ENCODE measurements around the gene CYP2F1. TPM values are rescaled to one million over a fixed set of nuclear protein-coding genes. Genes with fewer than 3 reads are reported as not detected.

CYP2F1 gene
- total RNA-seq, 2 donors from 2014 or later, result 0.25 to 0.37 TPM

GRCh38 chr19:41174297-41174928, 60.2 kb downstream of the CYP2F1 start:
- ATAC-seq (no peak), DNase-seq (no peak)
- peaks cover 16% of the 10 kb centered on the region for H3K4me1 Mint-ChIP-seq
- H3K27ac Mint-ChIP-seq, result peak overlapping the region; percentile 41
- no peaks in the 10 kb centered on the region for H3K9me3 ChIP-seq (ENCODE audit: control insufficient read depth, low read length, poor library complexity, severe bottlenecking)
- H3K4me3 Mint-ChIP-seq, result peak overlapping the region; percentile 36
- H3K36me3 Mint-ChIP-seq (ENCODE audit: low read depth), result no peaks in the 10 kb centered on the region
- no peaks in the 10 kb centered on the region for H3K27me3 Mint-ChIP-seq

DNA sequence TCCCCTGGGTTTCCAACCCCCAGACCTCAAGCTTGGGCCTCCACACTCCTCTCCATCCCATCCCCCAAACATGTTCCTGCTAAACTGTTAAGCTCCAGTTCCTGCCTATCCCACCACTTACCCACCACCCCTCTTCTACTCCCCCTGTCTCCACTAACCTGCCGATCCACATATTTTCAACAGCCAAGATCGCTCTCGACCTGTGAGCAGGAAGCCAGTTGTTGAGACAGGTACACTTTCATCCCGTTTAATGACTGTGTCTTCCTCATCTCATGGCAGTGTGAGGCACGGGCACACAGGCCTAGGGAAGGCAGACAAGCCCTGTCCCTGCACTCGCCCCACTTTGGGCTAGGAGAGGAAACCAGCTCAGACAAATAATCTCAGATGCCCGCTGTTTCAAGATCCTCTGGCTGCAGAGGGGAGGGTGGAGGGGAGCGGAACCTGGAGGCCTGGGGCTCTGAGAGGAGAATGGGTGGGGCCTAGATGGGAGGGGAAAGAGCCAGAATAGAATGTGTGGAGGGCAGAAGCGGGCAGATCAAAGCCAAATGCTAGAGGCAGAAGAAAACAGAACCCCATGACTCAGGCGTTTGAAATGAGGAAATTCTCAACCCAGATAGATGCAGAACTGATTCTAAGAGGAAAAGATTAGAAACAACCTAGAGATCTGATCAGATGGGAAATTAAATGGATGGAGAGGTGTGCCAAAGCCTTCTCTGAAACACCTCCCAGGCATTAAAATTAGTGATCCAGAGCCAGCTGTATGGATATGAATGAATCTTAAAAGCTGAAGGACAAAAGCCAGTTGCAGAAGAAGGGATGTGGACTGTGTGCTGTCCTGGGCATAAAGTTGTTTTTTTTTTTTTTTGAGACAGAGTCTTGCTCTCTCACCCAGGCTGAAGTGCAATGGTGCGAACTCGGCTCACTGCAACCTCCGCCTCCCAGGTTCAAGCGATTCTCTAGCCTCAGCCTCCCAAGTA, 61.9 kb downstream of the CYP2F1 start:
- no peaks in the 10 kb centered on the region for H3K9me3 ChIP-seq (ENCODE audit: control insufficient read depth, low read length, poor library complexity, severe bottlenecking)
- Mint-ChIP-seq H3K4me3 (peak overlapping the region; percentile 62), H3K4me1 (peaks cover 16% of the 10 kb centered on the region), H3K36me3 (ENCODE audit: low read depth) (no peaks in the 10 kb centered on the region), H3K27ac (peak overlapping the region; percentile 68), H3K27me3 (no peaks in the 10 kb centered on the region)
- DNase-seq (no peak), ATAC-seq (peak; percentile 90)

Other genes starting within 250 kb of the CYP2F1 start
- gene CYP2A7, start 232.2 kb upstream of the CYP2F1 start, total RNA-seq, result not detected
- not detected for gene CYP2B6, start 123.2 kb upstream of the CYP2F1 start, total RNA-seq
- gene CYP2A13, start 26.0 kb upstream of the CYP2F1 start, total RNA-seq, result not detected
- gene CYP2S1, start 78.8 kb downstream of the CYP2F1 start, total RNA-seq, result 1 to 10 TPM in 1 of 2 donors, under 1 TPM in 1; 0.75 to 1.1 TPM
- under 1 TPM; 0.22 to 0.44 TPM for gene AXL, start 104.8 kb downstream of the CYP2F1 start, total RNA-seq
- gene HNRNPUL1, start 149.9 kb downstream of the CYP2F1 start, total RNA-seq, result 100 to 1,000 TPM; 316 to 329 TPM
- 10 to 100 TPM; 34.7 to 35.4 TPM for gene CCDC97, start 195.7 kb downstream of the CYP2F1 start, total RNA-seq
- 100 to 1,000 TPM; 408 to 431 TPM for gene TGFB1, start 239.5 kb downstream of the CYP2F1 start, total RNA-seq
- 10 to 100 TPM; 37.1 to 41.4 TPM for gene B9D2, start 249.7 kb downstream of the CYP2F1 start, total RNA-seq

Data from T-helper 17 cell (primary cell).